NCI-H2196 treated with DMSO at 0.1 percent for 48 hours (cell line): ENCODE measurements around the gene RHOXF1.
"Not testable (repeated sequence)": the region's sequence is repeated elsewhere in the genome, so short reads cannot be mapped to it uniquely, and the experiment has no call there.

ENCODE experiments used
- DNase-seq: peaks from one replicate; lab custom pipeline; 2025; ENCODE audit not compliant: unreplicated experiment; lab: John Stamatoyannopoulos, UW

Gene RHOXF1

DNA sequence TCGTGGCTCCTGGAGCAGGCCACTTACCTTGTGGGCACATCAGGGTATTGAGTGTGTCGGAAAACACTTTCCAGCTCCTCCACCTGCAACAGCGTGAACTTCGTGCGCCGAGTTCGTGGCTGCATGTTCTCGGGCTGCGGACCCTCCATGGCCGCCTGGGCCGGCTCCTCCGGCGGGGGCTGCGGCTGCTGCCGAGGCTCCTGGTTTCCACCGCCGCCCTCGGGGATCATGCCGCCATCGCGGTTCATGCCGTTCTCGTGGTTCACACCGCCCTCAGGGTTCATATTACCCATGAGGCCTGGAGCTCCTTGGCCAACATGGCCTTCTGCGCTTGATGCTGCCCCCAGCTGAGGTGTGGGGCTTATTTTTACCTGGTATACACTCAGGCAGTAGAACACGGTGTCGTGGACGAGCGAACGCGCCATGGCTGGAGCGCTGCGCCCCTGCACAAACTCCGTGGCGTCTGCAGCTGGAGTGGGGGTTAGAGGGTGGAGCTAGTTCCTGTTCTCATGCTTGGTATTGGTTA lies at the start of gene RHOXF1:
TSS of gene RHOXF1 (minus strand) at position 476 of the 526 bp plus-strand sequence. CDS start at position 425, 51 bp downstream.
- DNase-seq, result no peak

GRCh38 chrX:120159086-120159485 lies 43.4 kb upstream of the RHOXF1 start:
- DNase-seq, result not testable (repeated sequence)

GRCh38 chrX:120158313-120158712 lies 42.6 kb upstream of the RHOXF1 start, which contains the start of gene RHOXF2:
Gene RHOXF2 (plus strand): TSS chrX:120158613. CDS start chrX:120158751, 138 bp downstream.
- not testable (repeated sequence) for DNase-seq

DNA sequence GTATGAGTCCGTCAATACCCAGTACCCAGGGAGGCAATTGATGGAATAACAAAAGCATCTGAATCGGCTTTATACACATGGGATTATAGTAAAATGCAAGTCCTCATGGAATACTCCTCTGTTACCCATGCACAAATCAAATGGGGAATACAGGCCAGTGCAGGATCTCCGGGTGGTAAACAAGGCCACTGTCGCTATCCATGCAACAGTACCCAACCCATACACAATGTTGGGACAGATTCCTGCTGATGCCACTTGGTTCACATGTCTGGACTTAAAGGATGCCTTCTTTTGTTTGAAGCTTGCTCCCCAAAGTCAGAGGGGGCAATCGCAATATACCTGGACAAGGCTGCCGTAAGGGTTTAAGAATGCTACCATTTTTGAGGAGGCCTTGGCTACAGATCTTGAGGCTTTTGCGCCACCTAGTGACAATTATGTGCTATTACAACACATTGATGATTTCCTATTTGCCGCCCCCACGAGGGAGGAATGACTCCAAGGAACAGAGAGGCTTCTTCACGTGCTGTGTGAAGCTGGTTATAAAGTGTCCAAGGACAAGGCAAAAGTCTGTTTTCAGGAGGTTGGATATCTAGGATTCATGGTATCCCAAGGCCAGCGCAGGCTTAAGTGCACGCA lies 34.5 kb upstream of the RHOXF1 start:
- DNase-seq, result not testable (repeated sequence)

GRCh38 chrX:120147537-120147936 lies 31.8 kb upstream of the RHOXF1 start:
- no peak for DNase-seq

GRCh38 chrX:120146323-120146722 lies 30.6 kb upstream of the RHOXF1 start:
- DNase-seq, result not testable (repeated sequence)

DNA sequence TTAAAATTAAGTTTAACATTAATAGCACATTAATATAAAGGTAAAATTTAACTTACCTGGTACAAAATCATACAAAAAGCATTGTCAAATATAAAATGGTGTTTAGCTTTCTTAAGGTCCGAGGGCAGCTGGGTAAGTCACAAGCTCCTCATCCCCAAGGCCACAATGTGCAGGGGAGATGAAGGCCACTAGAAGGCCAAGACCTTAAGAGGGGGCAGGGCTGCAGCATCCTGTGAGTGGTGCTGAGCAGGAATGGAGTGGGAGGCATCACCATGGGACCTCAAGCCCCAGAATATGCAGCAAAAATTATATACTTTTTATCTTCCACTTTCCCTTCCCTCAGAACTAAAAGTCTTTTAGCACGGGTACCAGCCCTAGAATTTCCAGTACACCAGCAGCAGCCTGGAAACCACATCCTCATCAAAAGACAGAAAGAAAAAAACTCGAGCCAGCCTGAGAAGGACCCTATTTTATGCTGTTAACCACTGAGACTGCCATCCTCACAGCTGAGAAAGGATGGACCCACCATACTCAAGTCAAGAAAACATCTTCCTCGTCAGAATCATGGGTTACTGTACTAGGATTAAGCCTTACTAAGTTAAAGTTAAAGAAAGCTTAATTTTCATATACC lies 29.7 kb upstream of the RHOXF1 start:
- no peak for DNase-seq

GRCh38 chrX:120144178-120144844 lies 28.6 kb upstream of the RHOXF1 start:
- DNase-seq, result no peak

DNA sequence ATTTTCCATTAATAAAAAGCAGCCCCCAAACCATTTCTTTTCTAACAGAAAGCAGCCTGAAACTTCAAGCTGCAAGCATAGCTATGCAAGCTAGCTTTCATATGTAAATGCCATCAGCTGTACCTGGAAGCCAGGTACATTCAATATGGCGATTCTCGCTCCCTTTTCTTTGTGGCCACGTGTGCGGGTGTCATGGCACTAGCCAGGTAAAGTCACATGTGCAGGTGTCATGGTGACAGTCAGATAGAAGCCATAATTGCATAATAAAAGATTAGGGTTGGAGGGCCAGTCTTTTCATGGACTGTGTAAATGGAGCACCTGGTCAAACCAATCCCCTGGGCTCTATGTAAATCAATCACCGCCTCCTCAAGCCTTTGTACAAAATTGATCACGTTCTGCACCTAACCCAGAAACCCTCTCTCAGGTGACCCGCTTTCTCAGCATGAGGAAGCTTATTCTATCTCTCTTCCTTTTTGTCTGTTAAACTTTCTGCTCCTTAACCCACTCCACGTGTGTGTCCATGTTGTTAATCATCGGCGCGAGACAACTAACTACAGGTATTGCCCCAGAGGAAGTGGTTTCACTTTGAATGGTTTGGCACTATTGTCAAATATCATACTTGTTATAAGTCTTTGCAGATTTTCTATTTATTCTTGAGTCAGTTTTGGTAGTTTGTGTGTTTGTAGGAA lies 24.7 kb upstream of the RHOXF1 start:
- DNase-seq, result no peak

- no peak for DNase-seq
Measured at GRCh38 chrX:120137439-120137838, 21.7 kb upstream of the RHOXF1 start.

DNA sequence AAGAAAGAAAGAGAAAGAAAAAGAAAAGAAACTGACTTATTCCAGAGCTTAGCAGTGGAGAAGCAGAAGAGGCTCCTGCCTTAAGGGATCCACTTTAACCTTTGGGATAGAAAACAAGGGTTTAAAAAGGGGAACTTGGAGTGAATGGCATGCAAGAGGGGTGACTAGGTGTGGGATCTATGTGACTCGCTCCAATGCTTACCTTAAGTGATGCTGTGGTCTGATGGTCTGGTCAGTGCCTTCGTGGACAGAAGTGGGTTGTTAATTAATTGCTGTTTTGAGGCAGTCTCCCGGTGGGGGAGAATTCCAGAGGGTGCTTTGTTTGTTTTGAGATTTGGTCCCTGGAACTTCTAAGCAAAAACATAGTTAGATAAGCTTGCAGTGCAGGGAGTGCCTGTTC lies 21.1 kb upstream of the RHOXF1 start:
- DNase-seq, result no peak

DNA sequence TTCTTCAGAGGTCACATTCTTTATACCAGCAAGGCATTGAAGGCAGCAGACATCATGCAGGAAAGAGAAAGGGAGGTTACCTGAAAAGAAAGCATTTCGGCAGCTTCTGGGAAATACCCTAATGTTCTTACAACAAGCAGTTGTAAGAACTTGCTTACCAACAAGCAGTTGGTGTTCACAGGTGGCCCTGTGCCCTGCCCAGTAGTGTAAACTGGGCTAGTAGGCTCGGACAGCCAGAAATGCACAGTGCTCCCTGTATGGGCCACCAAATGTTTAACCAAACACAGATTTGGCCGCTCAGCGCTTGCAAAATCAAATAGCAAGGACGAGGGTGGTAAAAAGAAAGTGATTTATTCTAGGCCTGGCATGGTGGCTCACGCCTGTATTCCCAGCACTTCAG lies 20.4 kb upstream of the RHOXF1 start:
- DNase-seq, result no peak

DNA sequence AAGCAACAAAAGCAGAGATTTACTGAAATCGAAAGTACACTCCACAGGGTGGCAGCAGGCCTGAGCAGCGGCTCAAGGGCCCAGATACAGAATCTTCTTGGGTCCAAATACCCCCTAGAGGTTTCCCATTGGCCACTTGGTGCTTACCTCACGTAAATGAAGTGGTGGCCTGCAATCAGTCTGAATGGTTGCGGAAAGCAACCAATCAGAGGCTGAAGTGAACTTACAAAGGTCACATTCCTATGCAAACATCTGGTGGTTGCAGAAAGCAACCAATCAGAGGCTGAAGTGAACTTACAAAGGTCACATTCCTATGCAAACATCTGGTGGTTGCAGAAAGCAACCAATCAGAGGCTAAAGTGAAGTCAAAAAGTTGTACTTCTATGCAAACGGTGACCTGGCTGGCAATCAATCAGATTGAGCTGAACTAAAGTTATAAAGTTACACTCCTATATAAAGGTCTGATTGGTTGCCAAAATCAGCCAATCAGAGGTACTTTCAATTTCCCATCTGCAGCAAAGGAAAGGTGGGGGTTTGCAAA lies 12.7 kb upstream of the RHOXF1 start:
- DNase-seq, result not testable (repeated sequence)

DNA sequence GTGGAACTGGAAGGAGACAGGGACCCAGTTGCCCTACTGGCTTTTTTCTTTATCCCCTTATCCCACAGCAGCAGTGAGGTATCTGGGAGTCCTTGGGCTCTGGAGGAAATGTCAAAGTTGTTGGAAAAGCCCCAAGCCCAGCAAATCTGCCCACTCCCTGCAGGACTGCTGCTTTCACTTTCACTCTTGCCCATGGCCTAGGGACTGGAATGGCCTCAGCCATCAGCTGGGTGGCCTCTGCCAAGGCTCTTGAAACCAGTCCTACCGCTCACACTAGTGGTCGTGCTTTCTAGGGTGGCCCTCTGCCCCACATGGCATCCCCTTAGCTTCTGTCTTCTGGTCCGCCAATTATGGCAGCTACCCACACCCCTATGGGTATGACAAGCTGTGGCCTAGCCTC lies 9.7 kb upstream of the RHOXF1 start:
- no peak for DNase-seq

- no peak for DNase-seq
Measured at GRCh38 chrX:120120223-120120622, 4.5 kb upstream of the RHOXF1 start.

DNA sequence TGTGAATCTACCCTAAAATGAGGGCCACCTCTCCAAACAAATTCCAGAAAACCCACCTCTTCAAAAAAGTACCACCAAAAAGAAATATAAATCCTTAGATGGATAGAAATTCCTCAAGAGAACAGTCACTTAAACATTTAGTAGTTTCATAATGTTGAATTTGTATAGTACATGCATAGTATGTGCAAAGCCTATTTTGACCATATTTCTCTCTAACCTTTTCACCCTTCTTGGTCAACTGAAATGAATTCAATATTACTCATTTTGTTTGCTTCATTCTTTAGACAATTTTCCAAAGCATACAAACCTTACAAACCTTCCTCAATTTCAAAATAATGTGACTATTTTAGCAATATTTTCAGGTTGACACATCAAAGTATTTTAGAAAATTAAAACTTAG lies 4.1 kb downstream of the RHOXF1 start:
- DNase-seq, result no peak

DNA sequence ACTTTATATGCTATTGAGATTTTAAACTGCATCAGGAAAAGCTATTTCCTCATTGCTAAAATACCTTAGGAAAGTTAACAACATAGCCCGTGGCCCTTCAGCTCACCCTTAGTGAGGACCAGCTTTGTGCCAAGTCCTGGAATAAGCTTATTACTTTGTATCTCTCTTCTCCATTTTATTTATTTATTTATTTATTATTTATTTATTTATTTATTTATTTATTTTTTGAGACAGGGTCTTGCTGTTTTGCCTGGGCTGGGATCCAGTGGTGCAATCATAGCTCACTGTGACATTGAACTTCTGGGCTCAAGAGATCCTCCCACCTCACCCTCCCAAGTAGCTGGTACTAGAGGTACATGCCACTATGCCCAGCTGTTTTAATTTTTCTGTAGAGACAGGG lies 6.3 kb downstream of the RHOXF1 start:
- DNase-seq, result no peak

DNA sequence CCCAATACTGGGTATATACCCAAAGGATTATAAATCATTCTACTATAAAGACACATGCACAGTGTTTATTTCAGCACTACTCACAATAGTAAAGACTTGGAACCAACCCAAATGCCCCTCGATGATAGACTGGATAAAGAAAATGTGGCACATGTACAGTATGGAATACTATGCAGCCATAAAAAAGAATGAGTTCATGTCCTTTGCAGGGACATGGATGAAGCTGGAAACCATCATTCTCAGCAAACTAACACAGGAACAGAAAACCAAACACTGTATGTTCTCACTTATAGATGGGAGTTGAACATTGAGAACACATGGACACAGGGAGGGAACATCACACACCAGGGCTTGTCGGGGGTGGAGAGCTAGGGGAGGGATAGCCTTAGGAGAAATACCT lies 11.0 kb downstream of the RHOXF1 start:
- DNase-seq, result not testable (repeated sequence)

DNA sequence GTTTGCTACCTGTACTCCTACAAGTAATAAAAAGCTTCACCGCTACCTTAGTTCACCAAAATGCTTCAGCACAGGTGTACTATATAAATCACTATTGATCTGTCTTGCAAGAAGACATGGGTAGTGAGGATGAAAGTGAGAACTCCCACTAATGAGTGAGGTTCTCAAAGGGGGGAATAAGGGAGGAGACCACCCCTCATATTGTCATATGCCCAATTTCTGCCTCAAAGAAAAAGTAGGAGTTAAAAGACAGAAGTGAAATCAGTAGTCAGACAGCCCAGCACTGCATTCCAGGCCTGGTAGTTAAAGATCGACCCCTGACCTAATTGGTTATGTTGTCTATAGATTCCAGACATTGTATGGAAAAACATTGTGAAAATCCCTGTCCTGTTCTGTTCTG lies 14.7 kb downstream of the RHOXF1 start:
- DNase-seq, result not testable (repeated sequence)

- DNase-seq, result no peak
Measured at GRCh38 chrX:120090208-120090607, 25.5 kb downstream of the RHOXF1 start.
